ENCODE results near the gene GRAMD2A. TPM values are rescaled to one million over a fixed set of nuclear protein-coding genes. Genes with fewer than 3 reads are reported as not detected.

GRAMD2A gene
- total and polyA plus RNA-seq, 2 donors (not counting 3 experiments of a cell fraction or from before 2014, with no cell fraction given): 0.08 to 0.29 TPM

- no peak overlapping the region for H3K9ac ChIP-seq (replicated peaks; ENCODE audit: extremely low read depth, insufficient read depth, low read length)
- H3K4me1 ChIP-seq (ENCODE audit: control insufficient read depth, extremely low read depth, insufficient read depth, low read length): no peaks in the 10 kb centered on the region
- TF ChIP-seq MYC (IDR thresholded peaks at IDR 0.05; ENCODE audit: low read depth, low read length) (no peak), GATA2 (IDR thresholded peaks at IDR 0.05; ENCODE audit: insufficient read depth, insufficient read length, low read depth, low read length) (no peak), CTCF (IDR thresholded peaks at IDR 0.05; ENCODE audit: extremely low read depth in 1 of 2, insufficient read depth in 1 of 2, low read depth in 1 of 2, low read length in 2 of 2) (no peak), MAX (IDR thresholded peaks at IDR 0.05; ENCODE audit: insufficient read depth, insufficient read length) (no peak), EZH2 (IDR thresholded peaks at IDR 0.05; ENCODE audit: borderline replicate concordance, low read depth, low read length, severe bottlenecking) (no peak), JUN (IDR thresholded peaks at IDR 0.05; ENCODE audit: borderline replicate concordance, insufficient read depth, insufficient read length, low read depth) (no peak), FOS (IDR thresholded peaks at IDR 0.05; ENCODE audit: borderline replicate concordance, insufficient read depth, low read length) (no peak)
- no peak overlapping the region for H3K4me3 ChIP-seq (replicated peaks in 1 of 3; ENCODE audit: insufficient read depth in 1 of 3, low read depth in 1 of 3, low read length in 3 of 3)
- no peaks in the 10 kb centered on the region for H3K9me1 ChIP-seq (replicated peaks; ENCODE audit: control insufficient read depth, extremely low read depth, insufficient read depth, low read length)
- no peak overlapping the region for H3K27ac ChIP-seq (ENCODE audit: insufficient read depth, low read depth, low read length)
- intact Hi-C loops (cut with micrococcal nuclease) (no loop called here), dilution Hi-C loops (cut with MboI; ENCODE audit: extremely low pct_ligation_motif_present, low sequenced_read_pairs) (no loop called here)
- no peak overlapping the region for H3K4me2 ChIP-seq (ENCODE audit: insufficient read depth, low read length)
- DNase-seq (ENCODE audit: low read depth, low spot score): no peak
- ChIA-PET POLR2A (no interaction called here), CTCF (interaction anchor here (0.6 kb wide), 1 partner anchor 38 kb away, joined by 3 read pairs; no protein-coding TSS in a partner anchor)
- H3K9me3 ChIP-seq (replicated peaks; ENCODE audit: control insufficient read depth, insufficient read depth, low read length): no peaks in the 10 kb centered on the region
- no peak overlapping the region for H2AFZ ChIP-seq (ENCODE audit: low read depth, low read length)
- no peak for FAIRE-seq
- peaks cover 3% of the 10 kb centered on the region in 2 experiments for H3K36me3 ChIP-seq (ENCODE audit: control insufficient read depth in 2 of 2, extremely low read depth in 1 of 2, insufficient read depth in 2 of 2, low read length in 2 of 2)
- H3K79me2 ChIP-seq (ENCODE audit: control insufficient read depth, insufficient read depth, low read length): no peaks in the 10 kb centered on the region
- no peaks in the 10 kb centered on the region for H4K20me1 ChIP-seq (replicated peaks; ENCODE audit: control insufficient read depth, extremely low read depth, insufficient read depth, low read length)
- BruUV-seq (replicated peaks): no TSS peak
- H3K27me3 ChIP-seq (ENCODE audit: control insufficient read depth in 2 of 2, insufficient read depth in 2 of 2, low read length in 2 of 2): peaks cover 6 to 14% of the 10 kb centered on the region in 2 experiments
Observed at GRCh38 chr15:72193836-72194396, 3.7 kb downstream of the GRAMD2A start.

Measured in endothelial cell of umbilical vein (primary cell).